BLaER1 (cell line): ENCODE measurements around the gene PEX7.

Source experiments
- H3K27ac ChIP-seq: shearing (Covaris generic); formaldehyde crosslinking; 2 replicates; pipeline ENCODE4 v1.8.1; 2022
- H3K27me3 ChIP-seq: shearing (Covaris generic); formaldehyde crosslinking; 2 replicates; pipeline ENCODE4 v1.8.1; 2022
- H3K36me3 ChIP-seq: shearing (Covaris generic); formaldehyde crosslinking; 2 replicates; pipeline ENCODE4 v1.8.1; 2022
- H3K4me1 ChIP-seq: shearing (Covaris generic); formaldehyde crosslinking; 2 replicates; pipeline ENCODE4 v1.8.1; 2022
- H3K4me2 ChIP-seq: shearing (Covaris generic); formaldehyde crosslinking; 2 replicates; pipeline ENCODE4 v1.8.1; 2022
- H3K4me3 ChIP-seq: shearing (Covaris generic); formaldehyde crosslinking; 2 replicates; pipeline ENCODE4 v1.8.1; 2022
- H3K9ac ChIP-seq: shearing (Covaris generic); formaldehyde crosslinking; 2 replicates; pipeline ENCODE4 v1.8.1; 2022
- H3K9me3 ChIP-seq: shearing (Covaris generic); formaldehyde crosslinking; 2 replicates; pipeline ENCODE4 v1.8.1; 2022
- H4K20me1 ChIP-seq: shearing (Covaris generic); formaldehyde crosslinking; 2 replicates; pipeline ENCODE4 v1.8.1; 2022
- Cebpa-rat ChIP-seq: shearing (Covaris generic); IDR thresholded peaks from 2 replicates; pipeline ENCODE4 v1.8.1; 2022

PEX7 gene

DNA sequence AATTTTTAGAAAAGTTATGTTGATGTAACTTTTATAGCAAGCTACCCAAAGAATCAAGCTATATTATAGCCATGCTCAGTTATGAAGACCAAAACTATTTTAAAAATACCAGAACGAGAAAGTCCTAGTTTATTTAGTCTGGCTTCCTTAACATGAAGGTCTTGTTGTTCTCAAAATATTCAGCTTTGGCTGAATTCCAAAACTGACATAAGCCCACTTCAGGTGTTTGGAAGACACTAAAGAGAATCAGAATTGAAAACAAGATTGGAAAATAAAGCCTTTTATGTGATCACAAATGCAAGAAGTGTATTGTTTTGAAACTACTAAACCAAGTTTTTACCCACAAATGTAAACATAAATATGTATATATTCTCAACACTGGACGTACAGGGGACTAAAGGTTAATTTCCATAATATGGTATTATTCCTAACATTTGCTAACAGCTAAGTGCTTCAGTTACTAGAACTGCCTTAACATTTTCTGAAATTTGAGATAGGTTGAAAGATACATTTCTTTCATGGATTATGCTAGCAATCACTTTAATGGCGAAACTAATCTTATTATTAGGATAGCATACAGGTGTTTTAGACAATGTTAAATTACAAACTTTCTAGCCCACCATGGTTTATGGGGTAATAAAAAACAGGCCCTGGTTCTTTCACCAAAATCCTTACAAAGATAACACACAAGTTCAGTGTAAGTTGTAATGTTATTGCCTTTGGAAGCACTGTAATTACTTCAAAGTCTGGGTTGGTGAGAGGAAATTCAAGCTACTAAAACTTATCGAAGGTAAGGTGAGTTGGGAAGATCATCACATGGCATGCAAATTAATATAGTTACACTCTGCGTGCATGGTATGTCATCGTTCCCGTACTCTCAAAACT, 31.7 kb upstream of the PEX7 start:
- Histone ChIP-seq H3K4me1 (peaks cover 36% of the 10 kb centered on the region), H3K36me3 (0 out of 2 replicates have a peak, but pooled peaks cover 8% of the 10 kb centered on the region), H3K4me3 (peak overlapping the region; percentile 79), H3K27me3 (no peaks in the 10 kb centered on the region), H3K9ac (peak overlapping the region; percentile 88), H3K9me3 (0 out of 2 replicates have a peak, but pooled peaks cover 5% of the 10 kb centered on the region), H3K4me2 (peak overlapping the region; percentile 95), H4K20me1 (no peaks in the 10 kb centered on the region), H3K27ac (no peak overlapping the region)
- TF ChIP-seq Cebpa-rat = no peak

DNA sequence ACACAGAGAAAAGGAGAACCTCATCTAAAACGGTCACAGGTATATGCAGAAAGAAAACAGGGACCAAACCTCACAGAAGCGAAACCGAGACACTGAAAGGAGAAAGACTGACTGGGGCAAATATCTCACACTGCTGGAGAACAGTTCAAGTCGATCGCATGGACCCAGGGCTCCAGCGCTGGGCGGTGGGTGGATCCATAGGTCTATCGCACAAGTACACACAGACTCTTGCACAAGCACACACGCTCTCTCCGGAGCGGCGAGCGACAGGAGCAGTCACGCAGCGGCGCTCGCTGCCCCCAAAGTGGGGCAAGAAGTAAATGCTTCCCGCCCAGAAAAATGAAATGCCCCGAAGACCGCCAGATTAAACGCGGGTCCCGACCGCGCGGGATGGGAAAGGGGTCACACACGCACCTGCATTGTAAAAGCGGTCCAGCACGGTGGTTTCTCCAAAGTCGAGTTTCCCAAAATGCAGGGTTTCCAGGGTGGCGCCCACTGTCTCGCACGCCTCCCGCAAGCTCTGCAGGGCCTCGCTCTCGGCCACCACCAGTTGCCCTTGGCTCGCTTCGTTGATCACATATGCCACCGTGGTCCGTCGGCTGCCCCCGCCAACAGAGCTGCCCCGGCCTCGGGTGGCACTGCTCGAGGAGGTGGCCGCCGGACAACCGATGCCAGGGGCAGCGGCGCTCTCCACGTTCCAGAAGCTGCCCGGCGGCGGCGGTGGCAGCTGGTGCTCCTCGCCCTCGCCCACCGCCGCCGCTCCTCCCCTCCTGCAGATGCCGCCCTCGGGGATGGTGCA, 30.9 kb upstream of the PEX7 start:
- H4K20me1 ChIP-seq = no peaks in the 10 kb centered on the region

DNA sequence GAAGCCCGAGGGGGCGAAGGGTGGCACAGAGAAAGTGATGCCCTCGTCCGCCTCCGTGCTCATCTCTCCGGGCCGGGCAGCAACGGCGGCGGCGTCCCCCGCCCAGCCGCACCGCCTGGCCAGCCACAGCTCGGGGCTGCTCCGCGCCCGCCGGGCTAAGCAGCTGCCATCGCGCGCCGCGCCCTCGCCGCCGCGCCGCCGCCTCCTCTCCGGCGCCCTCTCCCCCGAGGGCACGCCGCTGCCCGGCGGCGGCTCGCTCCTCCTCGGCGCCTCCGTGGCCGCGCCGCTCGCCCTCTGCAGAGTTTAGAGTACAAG, 30.3 kb upstream of the PEX7 start:
- H3K27me3 ChIP-seq = no peaks in the 10 kb centered on the region
- peak overlapping the region; percentile 89 for H3K27ac ChIP-seq
- peak overlapping the region; percentile 88 for H3K9ac ChIP-seq
- peak overlapping the region; percentile 95 for H3K4me2 ChIP-seq
- no peaks in the 10 kb centered on the region for H4K20me1 ChIP-seq
- TF ChIP-seq Cebpa-rat = no peak
- peaks cover 27% of the 10 kb centered on the region for H3K4me1 ChIP-seq
- 0 out of 2 replicates have a peak, but pooled peaks cover 8% of the 10 kb centered on the region for H3K36me3 ChIP-seq
- H3K9me3 ChIP-seq = 0 out of 2 replicates have a peak, but pooled peaks cover 5% of the 10 kb centered on the region
- peak overlapping the region; percentile 79 for H3K4me3 ChIP-seq

More for the DNA sequence above, 30.9 kb upstream of the PEX7 start:
- Histone ChIP-seq H3K36me3 (0 out of 2 replicates have a peak, but pooled peaks cover 8% of the 10 kb centered on the region), H3K9me3 (0 out of 2 replicates have a peak, but pooled peaks cover 5% of the 10 kb centered on the region), H3K27me3 (no peaks in the 10 kb centered on the region), H3K4me1 (peaks cover 27% of the 10 kb centered on the region), H3K27ac (peak overlapping the region; percentile 89), H3K4me3 (peak overlapping the region; percentile 79), H3K4me2 (peak overlapping the region; percentile 95), H3K9ac (peak overlapping the region; percentile 88)
- no peak; the same call in 1 of the 2 replicates for TF ChIP-seq Cebpa-rat

DNA sequence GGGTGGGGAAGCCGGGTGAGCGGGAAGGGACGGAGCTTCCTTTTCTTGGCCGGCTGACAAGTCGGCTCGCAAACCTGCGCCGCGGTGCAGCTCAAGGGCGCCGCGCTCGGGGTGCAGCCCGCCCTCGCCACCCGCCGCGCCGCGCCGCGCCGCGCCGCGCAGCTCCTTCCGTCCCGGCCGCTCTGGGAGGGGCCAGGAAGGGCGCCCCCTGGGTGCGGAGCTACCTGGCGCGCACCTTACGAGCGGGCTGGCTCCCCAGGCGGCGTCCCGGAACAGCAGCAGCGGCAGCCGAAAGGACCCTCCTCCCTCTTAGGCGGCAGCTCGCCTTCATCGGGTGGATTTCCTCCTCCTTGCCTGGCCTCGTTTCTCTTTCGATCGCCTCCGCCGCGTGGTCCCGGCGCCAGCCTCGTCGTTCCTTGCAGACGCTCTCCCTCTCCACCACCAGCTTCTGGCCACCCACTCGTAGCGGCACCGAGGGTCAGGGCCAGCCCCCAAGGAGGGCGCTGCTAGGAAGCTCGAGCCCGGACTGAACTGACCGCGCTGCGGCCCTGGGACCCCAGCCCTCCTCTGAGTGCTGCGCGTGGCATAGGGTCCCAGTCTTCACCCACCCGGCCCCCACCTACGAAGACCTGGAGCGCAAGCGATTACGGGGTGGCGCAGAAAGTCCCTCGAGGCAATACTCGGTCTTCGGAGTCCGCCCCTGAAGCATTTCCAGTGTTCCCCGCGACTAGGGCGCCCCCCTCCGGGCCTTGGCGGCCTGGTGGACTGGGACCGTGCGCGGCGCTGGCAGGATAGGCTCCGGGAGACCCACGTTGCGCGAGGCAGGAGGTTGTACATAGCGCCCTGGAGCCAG, 29.8 kb upstream of the PEX7 start, which contains the start of gene MAP3K5:
Gene MAP3K5 (minus strand): TSS at position 68 of the 853 bp plus-strand sequence. CDS start 320 bp downstream, outside the sequence.
- no peak for TF ChIP-seq Cebpa-rat
- Histone ChIP-seq H3K9me3 (0 out of 2 replicates have a peak, but pooled peaks cover 5% of the 10 kb centered on the region), H3K4me2 (peak within 1 kb of the TSS; percentile 95), H3K4me1 (peaks cover 27% of the 10 kb centered on the region), H3K27ac (peak within 1 kb of the TSS; percentile 89), H3K9ac (peak within 1 kb of the TSS; percentile 88), H3K27me3 (no peaks in the 10 kb centered on the region), H3K4me3 (peak within 1 kb of the TSS; percentile 79), H3K36me3 (0 out of 2 replicates have a peak, but pooled peaks cover 8% of the 10 kb centered on the region), H4K20me1 (no peaks in the 10 kb centered on the region)

DNA sequence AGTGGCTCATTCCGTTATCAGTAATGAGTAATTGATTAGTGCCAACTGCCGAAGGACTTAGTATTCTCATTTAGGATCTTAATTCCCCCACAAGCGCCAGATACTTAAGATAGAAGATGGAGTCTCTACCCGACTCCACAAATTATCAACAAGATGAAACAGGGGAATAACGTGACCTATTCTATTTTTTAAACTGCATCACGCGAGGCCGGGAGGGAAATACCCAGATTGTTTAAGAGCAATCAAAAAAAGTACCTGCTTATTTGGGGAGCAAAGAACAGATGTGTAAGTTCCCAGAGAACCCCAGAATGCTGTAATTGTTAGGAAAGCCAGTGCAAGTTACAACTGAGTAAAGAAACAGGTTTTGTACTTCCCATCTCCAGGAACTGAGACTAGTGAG, 29.0 kb upstream of the PEX7 start:
- Histone ChIP-seq H3K9me3 (peaks cover 7% of the 10 kb centered on the region; the same call in 1 of the 2 replicates), H3K27me3 (no peaks in the 10 kb centered on the region), H3K4me2 (peak overlapping the region; percentile 95), H4K20me1 (no peaks in the 10 kb centered on the region), H3K9ac (peak overlapping the region; percentile 88), H3K36me3 (0 out of 2 replicates have a peak, but pooled peaks cover 8% of the 10 kb centered on the region), H3K4me1 (peaks cover 27% of the 10 kb centered on the region), H3K27ac (0 out of 2 replicates have a peak overlapping the region, but pooled peaks have one; percentile 89), H3K4me3 (peak overlapping the region; percentile 79)
- no peak for TF ChIP-seq Cebpa-rat

DNA sequence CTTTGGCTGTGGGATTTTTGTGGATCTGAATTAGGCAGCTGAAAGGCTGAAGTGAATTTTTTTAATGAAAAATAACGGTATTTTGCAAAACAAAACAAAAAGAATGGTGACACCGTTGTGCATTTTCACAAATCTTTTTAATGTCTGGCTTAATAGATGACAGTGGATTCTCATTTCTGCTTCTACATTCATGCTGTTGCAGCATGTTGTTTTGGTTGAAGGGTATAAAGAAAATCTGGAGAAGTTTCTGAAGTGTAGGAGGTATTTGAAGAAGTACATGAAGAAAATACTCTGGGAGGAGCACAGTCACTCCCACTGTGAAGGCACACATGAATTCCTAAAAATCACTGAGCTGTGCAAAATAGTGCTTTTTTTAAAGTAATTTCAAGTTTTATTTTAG, 27.0 kb upstream of the PEX7 start:
- H4K20me1 ChIP-seq = no peaks in the 10 kb centered on the region
- H3K4me1 ChIP-seq = peaks cover 20% of the 10 kb centered on the region
- H3K27me3 ChIP-seq = no peaks in the 10 kb centered on the region
- H3K4me2 ChIP-seq = no peak overlapping the region
- no peaks in the 10 kb centered on the region for H3K36me3 ChIP-seq
- H3K4me3 ChIP-seq = no peak overlapping the region
- H3K27ac ChIP-seq = no peak overlapping the region
- no peak overlapping the region for H3K9ac ChIP-seq
- H3K9me3 ChIP-seq = peaks cover 3% of the 10 kb centered on the region; the same call in 1 of the 2 replicates
- TF ChIP-seq Cebpa-rat = no peak

DNA sequence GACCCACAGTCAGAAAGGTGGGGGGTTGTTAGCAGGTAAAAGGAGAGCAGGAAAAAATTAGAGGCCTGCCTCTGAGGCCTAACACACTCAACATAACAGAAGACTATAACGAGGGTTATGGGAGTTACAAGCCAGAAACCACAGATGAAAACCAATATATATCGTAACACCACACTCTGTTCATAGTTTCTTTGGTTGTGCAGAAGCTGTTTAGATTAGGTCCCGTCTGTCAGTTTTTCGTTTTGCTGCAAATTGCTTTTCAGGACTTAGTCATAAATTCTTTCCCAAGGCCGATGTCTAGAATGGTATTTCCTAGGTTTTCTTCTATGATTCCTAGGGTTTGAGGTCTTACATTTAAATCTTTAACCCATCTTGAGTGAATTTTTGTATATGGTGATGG, 26.4 kb upstream of the PEX7 start:
- Histone ChIP-seq H3K4me3 (no peak overlapping the region), H4K20me1 (no peaks in the 10 kb centered on the region)
- no peak for TF ChIP-seq Cebpa-rat

DNA sequence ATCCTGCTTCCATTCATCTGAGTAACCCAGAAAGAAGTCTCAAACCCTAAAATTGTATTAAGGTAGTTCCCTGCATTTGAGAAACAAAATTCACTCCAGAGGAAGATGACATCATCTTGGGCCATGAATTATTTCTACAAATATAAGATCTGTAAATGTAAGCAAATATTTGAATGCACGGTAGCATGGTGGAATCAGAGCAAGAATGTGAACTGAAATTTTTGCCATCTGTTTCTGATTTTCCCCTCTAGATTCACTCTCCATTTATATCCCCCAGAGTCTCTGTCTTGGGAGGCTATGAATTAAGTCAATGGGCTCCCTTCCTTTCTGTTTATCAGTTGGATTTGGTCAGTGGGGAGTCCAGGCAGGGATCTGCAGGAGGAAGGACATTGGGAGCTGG, 24.3 kb upstream of the PEX7 start:
- H4K20me1 ChIP-seq = no peaks in the 10 kb centered on the region
- no peak overlapping the region for H3K4me2 ChIP-seq
- H3K4me3 ChIP-seq = no peak overlapping the region
- H3K27me3 ChIP-seq = no peaks in the 10 kb centered on the region
- no peak for TF ChIP-seq Cebpa-rat
- H3K36me3 ChIP-seq = no peaks in the 10 kb centered on the region
- peaks cover 8% of the 10 kb centered on the region for H3K4me1 ChIP-seq
- no peak overlapping the region for H3K27ac ChIP-seq
- H3K9me3 ChIP-seq = peaks cover 5% of the 10 kb centered on the region; the same call in 1 of the 2 replicates
- H3K9ac ChIP-seq = no peak overlapping the region

More for the DNA sequence above, 26.4 kb upstream of the PEX7 start:
- Histone ChIP-seq H3K27ac (no peak overlapping the region), H3K4me2 (no peak overlapping the region), H3K4me1 (peaks cover 13% of the 10 kb centered on the region), H3K9me3 (peaks cover 3% of the 10 kb centered on the region; the same call in 1 of the 2 replicates), H3K36me3 (no peaks in the 10 kb centered on the region), H3K27me3 (no peaks in the 10 kb centered on the region), H3K9ac (no peak overlapping the region)

DNA sequence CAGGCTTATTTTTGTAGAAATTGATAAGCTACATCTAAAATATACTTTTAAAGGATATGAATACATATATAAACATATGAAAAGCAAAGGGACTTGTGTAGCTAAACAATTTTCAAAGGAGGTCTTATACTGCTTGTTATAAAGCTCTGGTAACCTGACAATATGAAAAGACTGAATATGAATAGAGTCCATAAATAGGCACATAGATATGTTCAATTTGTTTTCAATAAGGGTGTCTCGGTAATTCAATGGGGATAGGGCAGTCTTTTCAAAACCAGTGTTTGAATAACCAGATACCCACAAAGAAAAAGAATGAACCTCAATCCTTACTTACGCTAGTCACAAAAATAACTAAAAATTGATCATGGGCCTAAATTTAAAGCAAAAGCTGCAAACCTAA, 20.8 kb upstream of the PEX7 start:
- H3K9me3 ChIP-seq = peaks cover 7% of the 10 kb centered on the region; the same call in 1 of the 2 replicates
- H4K20me1 ChIP-seq = no peaks in the 10 kb centered on the region
- H3K27me3 ChIP-seq = no peaks in the 10 kb centered on the region
- no peaks in the 10 kb centered on the region for H3K4me1 ChIP-seq
- H3K4me2 ChIP-seq = no peak overlapping the region
- H3K4me3 ChIP-seq = no peak overlapping the region
- TF ChIP-seq Cebpa-rat = no peak
- H3K9ac ChIP-seq = no peak overlapping the region
- H3K27ac ChIP-seq = no peak overlapping the region
- H3K36me3 ChIP-seq = no peaks in the 10 kb centered on the region
